ENCODE data around the gene CDH9.

- TF ChIP-seq, protein P1, sequence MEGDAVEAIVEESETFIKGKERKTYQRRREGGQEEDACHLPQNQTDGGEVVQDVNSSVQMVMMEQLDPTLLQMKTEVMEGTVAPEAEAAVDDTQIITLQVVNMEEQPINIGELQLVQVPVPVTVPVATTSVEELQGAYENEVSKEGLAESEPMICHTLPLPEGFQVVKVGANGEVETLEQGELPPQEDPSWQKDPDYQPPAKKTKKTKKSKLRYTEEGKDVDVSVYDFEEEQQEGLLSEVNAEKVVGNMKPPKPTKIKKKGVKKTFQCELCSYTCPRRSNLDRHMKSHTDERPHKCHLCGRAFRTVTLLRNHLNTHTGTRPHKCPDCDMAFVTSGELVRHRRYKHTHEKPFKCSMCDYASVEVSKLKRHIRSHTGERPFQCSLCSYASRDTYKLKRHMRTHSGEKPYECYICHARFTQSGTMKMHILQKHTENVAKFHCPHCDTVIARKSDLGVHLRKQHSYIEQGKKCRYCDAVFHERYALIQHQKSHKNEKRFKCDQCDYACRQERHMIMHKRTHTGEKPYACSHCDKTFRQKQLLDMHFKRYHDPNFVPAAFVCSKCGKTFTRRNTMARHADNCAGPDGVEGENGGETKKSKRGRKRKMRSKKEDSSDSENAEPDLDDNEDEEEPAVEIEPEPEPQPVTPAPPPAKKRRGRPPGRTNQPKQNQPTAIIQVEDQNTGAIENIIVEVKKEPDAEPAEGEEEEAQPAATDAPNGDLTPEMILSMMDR (IDR thresholded peaks at IDR 0.05), result no peak
- TF ChIP-seq POLR2A (IDR thresholded peaks at IDR 0.05), result no peak
These were observed 16.9 kb downstream of the CDH9 start for GRCh38 chr5:27021471-27021870.
